ENCODE data around the gene FGFRL1.

GRCh38 chr4:1049591-1049905 is 38.1 kb downstream of the FGFRL1 start:
- TF ChIP-seq CTCF (conservative IDR thresholded peaks at IDR 0.05): no peak
- TF ChIP-seq EZH2 (IDR thresholded peaks at IDR 0.05; ENCODE audit: low read depth): no peak
